ENCODE measurements around the gene PHC3.

Gene PHC3

GRCh38 chr3:170100944-170101343, 80.6 kb downstream of the PHC3 start:
- no peak for TF ChIP-seq CTCF (IDR thresholded peaks at IDR 0.05; ENCODE audit: insufficient read depth, low read length, poor library complexity, severe bottlenecking)
- Histone ChIP-seq H3K27me3 (replicated peaks; ENCODE audit: control insufficient read depth, insufficient read depth, low read length) (no peaks in the 10 kb centered on the region), H3K36me3 (ENCODE audit: control insufficient read depth, insufficient read depth, low read length) (peaks cover 6% of the 10 kb centered on the region), H3K4me3 (replicated peaks; ENCODE audit: low read depth, low read length) (no peak overlapping the region)
- DNase-seq (ENCODE audit: extremely low read depth, insufficient read length) = no peak

- TF ChIP-seq CTCF (IDR thresholded peaks at IDR 0.05; ENCODE audit: insufficient read depth, low read length, poor library complexity, severe bottlenecking) = no peak
- peaks cover 5% of the 10 kb centered on the region for H3K36me3 ChIP-seq (ENCODE audit: control insufficient read depth, insufficient read depth, low read length)
- no peaks in the 10 kb centered on the region for H3K27me3 ChIP-seq (replicated peaks; ENCODE audit: control insufficient read depth, insufficient read depth, low read length)
- H3K4me3 ChIP-seq (replicated peaks; ENCODE audit: low read depth, low read length) = no peak overlapping the region
- DNase-seq (ENCODE audit: extremely low read depth, insufficient read length) = no peak
Measured at GRCh38 chr3:170098753-170099152, 82.8 kb downstream of the PHC3 start.

GRCh38 chr3:170096342-170096741, 85.2 kb downstream of the PHC3 start:
- no peaks in the 10 kb centered on the region for H3K27me3 ChIP-seq (replicated peaks; ENCODE audit: control insufficient read depth, insufficient read depth, low read length)
- H3K36me3 ChIP-seq (ENCODE audit: control insufficient read depth, insufficient read depth, low read length) = peaks cover 4% of the 10 kb centered on the region
- no peak overlapping the region for H3K4me3 ChIP-seq (replicated peaks; ENCODE audit: low read depth, low read length)
- no peak for TF ChIP-seq CTCF (IDR thresholded peaks at IDR 0.05; ENCODE audit: insufficient read depth, low read length, poor library complexity, severe bottlenecking)
- DNase-seq (ENCODE audit: extremely low read depth, insufficient read length) = no peak

- Histone ChIP-seq H3K36me3 (ENCODE audit: control insufficient read depth, insufficient read depth, low read length) (peaks cover 4% of the 10 kb centered on the region), H3K4me3 (replicated peaks; ENCODE audit: low read depth, low read length) (no peak overlapping the region), H3K27me3 (replicated peaks; ENCODE audit: control insufficient read depth, insufficient read depth, low read length) (no peaks in the 10 kb centered on the region)
- TF ChIP-seq CTCF (IDR thresholded peaks at IDR 0.05; ENCODE audit: insufficient read depth, low read length, poor library complexity, severe bottlenecking) = no peak
- DNase-seq (ENCODE audit: extremely low read depth, insufficient read length) = no peak
Measured at GRCh38 chr3:170095771-170096170, 85.8 kb downstream of the PHC3 start.

GRCh38 chr3:170092907-170093306, 88.6 kb downstream of the PHC3 start:
- DNase-seq (ENCODE audit: extremely low read depth, insufficient read length) = no peak
- no peak for TF ChIP-seq CTCF (IDR thresholded peaks at IDR 0.05; ENCODE audit: insufficient read depth, low read length, poor library complexity, severe bottlenecking)
- H3K36me3 ChIP-seq (ENCODE audit: control insufficient read depth, insufficient read depth, low read length) = peaks cover 3% of the 10 kb centered on the region

GRCh38 chr3:170090601-170090981, 90.9 kb downstream of the PHC3 start:
- DNase-seq (ENCODE audit: extremely low read depth, insufficient read length) = no peak
- H3K4me3 ChIP-seq (replicated peaks; ENCODE audit: low read depth, low read length) = no peak overlapping the region
- no peak for TF ChIP-seq CTCF (IDR thresholded peaks at IDR 0.05; ENCODE audit: insufficient read depth, low read length, poor library complexity, severe bottlenecking)
- no peaks in the 10 kb centered on the region for H3K27me3 ChIP-seq (replicated peaks; ENCODE audit: control insufficient read depth, insufficient read depth, low read length)
- H3K36me3 ChIP-seq (ENCODE audit: control insufficient read depth, insufficient read depth, low read length) = peaks cover 3% of the 10 kb centered on the region

More at GRCh38 chr3:170092907-170093306, 88.6 kb downstream of the PHC3 start:
- Histone ChIP-seq H3K27me3 (replicated peaks; ENCODE audit: control insufficient read depth, insufficient read depth, low read length) (no peaks in the 10 kb centered on the region), H3K4me3 (replicated peaks; ENCODE audit: low read depth, low read length) (no peak overlapping the region)

Data from GM06990 (cell line).